Left colon (tissue), 2 donors: ENCODE results near the gene CSKMT. TPM values are rescaled to one million over a fixed set of nuclear protein-coding genes. Genes with fewer than 3 reads are reported as not detected.
"Not testable (repeated sequence)": the region's sequence is repeated elsewhere in the genome, so short reads cannot be mapped to it uniquely, and the experiment has no call there.

Source experiments
- ATAC-seq: fragments of 200-7000 bp; cut with Tn5 transposase; one replicate; pipeline ENCODE4 v1.9.1; 2020; ENCODE audit warnings: mild to moderate bottlenecking, moderate library complexity
- DNase-seq, 2 donors: peaks; one replicate each; pipeline ENCODE4 v3.0.0-alpha.2; 2020
- intact Hi-C, 2 donors: fragments of 100-400 bp; cut with DNase I in 1 of 2; cut with micrococcal nuclease in 1 of 2; formaldehyde crosslinking; loops; one replicate each; pipeline versions ENCODE4 v1.11.2 to v1.14.0; 2022; cut with DNase I, micrococcal nuclease
- total RNA-seq, 2 donors: library from RNA; stranded (reverse); fragmentation: NEBNext Ultra II Directional; extraction: Animal tissue kit (Norgen Biotek cat#: 25700); gene quantifications; one replicate each; pipeline ENCODE4 v1.2.1, GENCODE V29; 2021
- donor health status: DM: no; HTN: no; CAD: no.
- donor health status: DM: yes; HTN: yes; CAD: no.

CSKMT gene
- total RNA-seq, 2 donors from 2014 or later = 14.0 to 15.1 TPM

DNA sequence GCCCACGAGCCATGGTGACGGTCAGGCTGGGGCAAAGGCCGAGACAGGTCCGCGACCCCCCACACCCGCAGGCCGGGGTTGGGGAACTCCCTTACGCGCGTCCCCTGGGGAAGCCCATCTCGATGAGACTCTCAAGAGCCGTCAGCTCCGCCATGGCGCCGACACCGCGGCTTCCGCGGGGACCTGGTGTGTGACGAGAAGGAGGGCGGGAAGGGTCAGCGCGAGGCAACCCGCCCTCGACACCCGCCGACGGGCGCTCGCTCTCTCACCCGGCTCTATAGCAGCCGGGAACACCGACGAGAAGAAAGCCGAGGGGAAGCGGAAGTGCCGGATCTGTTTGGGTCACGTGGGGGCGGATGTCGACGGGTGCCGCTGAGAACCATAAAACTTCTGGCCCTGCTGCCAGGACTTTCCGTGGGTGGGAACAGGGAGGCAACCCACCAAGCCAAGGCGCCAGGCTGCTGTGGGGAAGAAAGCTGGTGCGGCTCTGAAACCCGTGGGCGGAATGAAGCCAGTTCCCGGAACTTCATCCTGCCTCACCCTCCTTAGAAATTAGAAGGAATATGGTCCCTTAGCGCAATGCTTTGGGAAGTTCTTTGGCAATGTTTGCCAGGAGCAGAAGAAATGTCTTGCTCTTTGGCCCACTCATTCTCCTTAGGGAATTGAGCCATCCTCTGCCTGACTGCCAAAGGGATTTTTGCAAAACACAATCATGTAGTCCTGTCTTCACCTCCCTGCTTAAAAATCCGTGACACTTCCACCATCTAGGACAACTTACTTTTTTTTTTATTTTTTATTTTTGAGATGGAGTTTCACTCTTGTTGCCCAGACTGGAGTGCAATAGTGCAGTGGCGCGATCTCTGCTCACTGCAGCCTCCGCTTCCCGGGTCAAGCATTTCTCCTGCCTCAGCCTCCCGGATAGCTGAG is 13.9 kb downstream of the CSKMT start, which contains the start of gene UBXN1:
UBXN1 (minus strand) TSS at position 304 of the 927 bp plus-strand sequence; CDS start at position 154, 150 bp downstream.
- DNase-seq = peak; percentile 90 to 91
- ATAC-seq = peak; percentile 85
- intact Hi-C loops = no loop called here

DNA sequence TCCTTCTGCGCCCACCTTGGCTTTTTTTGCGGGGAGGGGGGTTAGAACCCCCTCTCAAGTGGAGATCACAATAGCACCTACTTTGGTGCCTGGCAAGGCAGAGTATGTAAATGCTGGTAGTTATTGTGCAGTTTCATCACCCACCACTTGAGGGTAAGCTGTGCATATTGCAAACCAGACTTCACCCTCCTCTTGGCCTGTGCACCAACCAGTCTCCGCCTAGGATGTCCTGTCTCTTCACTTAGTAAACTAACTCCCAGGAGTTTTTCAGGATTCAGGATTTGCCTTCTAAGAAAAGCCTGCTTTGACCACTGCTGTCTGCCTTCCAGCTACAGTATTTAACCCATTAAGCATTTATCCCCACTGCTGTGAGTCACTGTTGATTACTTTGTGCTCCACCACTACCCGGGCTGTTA is 15.7 kb downstream of the CSKMT start:
- ATAC-seq (peak; percentile 65), DNase-seq (peak in 1 of 2 donors; percentile 34)
- intact Hi-C loops = no loop called here

DNA sequence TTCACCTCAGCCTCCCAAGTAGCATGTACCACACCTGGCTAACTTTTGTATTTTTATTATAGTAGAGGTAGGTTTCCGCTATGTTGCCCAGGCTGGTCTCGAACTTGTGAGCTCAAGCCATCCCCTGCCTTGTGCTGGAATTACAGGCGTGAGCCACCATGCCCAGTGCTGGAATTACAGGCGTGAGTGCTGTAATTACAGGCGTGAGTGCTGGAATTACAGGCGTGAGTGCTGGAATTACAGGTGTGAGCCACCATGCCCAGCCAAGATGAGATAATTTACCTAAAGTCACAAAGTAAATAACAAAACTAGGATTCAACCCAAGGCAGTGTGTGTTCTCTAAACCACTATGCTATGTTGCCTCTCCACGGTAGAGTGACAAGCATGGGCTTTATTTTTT is 17.4 kb downstream of the CSKMT start:
- peak in 1 of 2 donors; percentile 55 for DNase-seq
- ATAC-seq = peak; percentile 76
- intact Hi-C loops = no loop called here

DNA sequence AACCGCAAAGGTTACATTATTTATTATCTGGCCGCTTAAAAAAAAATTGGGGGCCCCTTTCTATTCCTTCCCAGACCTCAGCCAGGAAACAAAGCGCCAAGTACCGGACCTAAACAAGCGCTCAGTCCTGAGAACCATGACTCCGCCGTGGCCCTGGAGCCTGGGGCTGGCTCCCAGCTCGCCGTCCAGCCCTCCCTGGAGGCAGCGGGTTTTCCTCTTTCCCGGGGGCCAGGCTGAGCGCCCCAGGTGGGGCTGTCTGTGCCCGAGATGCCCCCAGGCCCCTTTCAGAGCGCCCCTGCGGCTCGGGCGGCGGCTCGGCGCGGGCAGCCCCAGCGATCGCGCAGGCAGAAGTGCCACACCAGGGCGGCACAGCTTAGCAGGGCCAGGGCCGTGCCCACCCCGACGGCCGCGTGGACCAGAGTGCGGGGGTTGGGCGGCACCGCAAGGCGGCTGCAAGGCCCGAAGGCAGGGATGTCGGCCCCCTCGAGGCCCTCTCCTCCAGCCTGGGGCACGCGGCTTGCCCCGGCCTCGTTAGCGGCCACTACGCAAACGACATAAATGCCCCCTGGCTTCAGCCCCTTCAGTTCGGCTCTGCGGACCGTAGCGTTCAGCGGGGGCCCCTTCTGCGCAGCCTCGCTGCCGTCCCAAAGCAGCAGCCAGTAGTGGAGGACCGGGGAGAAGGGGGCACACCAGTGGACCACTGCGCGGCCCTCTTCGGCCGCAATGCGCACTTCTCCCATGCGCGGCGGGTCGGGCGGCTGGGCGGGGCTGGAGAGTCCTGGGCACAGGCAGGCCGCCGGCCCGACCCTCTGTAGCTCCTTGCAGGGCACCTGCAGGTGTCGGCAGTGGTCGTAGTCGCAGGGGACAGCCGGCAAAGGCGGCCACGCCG is 22.6 kb downstream of the CSKMT start:
- intact Hi-C loops = no loop called here
- peak; percentile 41 for ATAC-seq
- no peak for DNase-seq

DNA sequence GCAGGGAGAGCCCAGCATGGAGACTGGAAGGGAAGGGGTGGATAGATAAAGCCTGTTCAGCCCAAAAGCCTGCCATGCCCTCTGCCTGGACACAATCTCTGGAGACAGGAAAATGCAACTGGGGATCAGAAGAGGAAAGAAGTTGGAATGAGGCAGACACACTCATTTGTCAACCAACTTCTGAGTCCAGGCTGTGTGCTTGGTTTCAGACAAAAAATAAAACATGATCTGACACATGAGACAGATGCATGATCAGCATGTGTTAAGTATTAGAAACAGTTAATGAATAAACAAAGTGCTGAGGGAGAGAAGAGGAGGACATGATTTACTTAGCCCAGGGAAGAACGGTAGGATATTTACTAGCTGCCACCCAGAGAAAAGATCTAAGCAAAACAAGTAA is 23.4 kb downstream of the CSKMT start:
- ATAC-seq = no peak
- intact Hi-C loops = no loop called here

DNA sequence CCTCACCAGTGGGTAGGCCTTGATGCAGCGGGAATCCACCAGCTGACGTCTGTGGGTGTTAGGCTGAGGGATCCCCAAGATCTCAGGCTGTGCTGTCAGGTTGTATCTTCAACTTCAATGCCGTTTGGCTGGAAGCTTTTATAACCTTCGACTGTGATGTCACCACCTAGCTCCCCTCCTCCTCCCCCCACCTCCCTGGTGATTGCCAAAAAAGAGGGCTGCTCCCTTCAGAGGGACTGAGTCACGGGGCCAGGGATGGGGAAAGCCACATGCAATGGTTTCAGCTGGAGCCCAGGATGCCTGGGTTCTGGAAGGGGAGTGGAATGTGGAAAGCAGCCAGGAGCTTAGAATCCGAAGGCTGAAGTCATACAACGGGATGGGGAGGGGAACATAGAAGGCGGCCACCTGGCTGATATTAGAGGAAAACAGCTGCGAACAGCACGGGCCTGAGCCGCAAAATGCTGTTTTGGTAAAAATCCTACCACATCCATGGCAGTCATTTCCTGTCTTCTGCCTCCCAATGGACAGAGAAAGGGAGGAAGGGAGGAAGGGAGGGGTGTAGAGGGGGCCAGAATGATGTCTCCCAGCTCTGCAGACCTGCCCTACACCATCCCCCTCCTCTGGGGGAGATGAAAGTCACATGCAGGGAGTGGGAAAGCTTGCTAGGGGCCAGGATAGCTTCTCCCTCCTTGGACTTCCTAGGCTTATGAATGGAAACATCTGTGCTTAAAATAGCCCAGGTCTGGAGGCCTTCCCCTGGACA is 24.5 kb downstream of the CSKMT start, which contains the start of gene LRRN4CL:
LRRN4CL (minus strand) TSS at position 110 of the 763 bp plus-strand sequence. CDS start 1,022 bp downstream, outside the sequence.
- intact Hi-C loops = loop anchor here in 1 of 2 donors (10.0 kb wide), 2 partner anchors 95 to 295 kb away; partner anchors contain the start of gene TUT1
- DNase-seq (peak; percentile 43 to 71), ATAC-seq (peak; percentile 25)

More for the DNA sequence above, 23.4 kb downstream of the CSKMT start:
- DNase-seq = no peak

DNA sequence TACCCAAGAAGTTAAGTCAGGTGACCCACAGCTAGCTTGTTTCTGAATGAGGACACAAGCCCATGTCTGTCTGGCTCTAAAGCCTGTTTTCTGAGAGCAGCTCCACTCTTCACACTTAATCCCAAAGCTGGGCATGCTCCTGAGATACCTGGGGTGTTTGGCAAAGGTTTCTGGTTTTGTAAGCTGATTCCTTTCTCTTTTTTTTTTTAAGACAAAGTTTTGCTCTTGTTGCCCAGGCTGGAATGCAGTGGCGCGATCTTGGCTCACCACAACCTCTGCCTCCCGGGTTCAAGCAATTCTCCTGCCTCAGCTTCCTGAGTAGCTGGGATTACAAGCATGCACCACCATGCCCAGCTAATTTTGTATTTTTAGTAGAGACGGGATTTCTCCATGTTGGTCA is 28.5 kb downstream of the CSKMT start:
- not testable (repeated sequence) for DNase-seq, ATAC-seq
- intact Hi-C loops = loop anchor here in 1 of 2 donors (10.0 kb wide), 2 partner anchors 99 to 299 kb away; partner anchors contain the start of gene TUT1

DNA sequence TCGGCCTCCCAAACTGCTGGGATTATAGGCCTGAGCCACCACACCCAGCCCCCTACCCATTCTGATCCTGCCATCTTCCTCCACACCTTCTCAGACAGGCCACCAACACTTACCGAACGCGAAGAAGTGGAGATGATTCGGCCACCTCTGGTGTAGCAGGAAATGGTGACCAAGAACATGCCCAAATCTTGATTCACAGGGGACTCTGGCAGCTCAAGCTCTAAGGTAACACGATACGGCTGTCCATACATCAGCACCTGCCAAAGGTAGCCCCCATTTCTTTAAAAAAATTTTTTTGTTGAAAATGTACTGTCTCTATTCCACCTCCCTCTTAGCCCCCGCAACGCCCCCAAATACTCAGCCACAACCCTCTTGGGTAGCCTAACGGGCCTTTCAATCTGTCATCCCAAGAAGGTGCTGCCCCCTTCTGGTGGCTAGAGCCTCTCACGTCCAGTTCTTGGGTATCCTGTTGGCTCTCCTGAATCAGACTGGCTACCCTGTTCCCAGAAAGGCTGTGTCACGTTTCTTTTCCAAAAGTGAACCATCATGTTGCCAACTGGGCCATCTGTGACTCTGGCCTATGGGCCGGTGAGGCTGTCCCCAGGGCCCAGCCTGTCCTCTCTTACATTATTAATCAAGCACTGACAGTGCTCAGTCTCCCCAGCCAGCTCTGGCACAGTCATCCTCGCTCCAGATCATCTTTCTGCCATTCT is 29.5 kb downstream of the CSKMT start:
- intact Hi-C loops = loop anchor here in 1 of 2 donors (10.0 kb wide), 2 partner anchors 100 to 300 kb away; partner anchors contain the start of gene TUT1
- peak; percentile 88 for ATAC-seq
- peak; percentile 77 to 88 for DNase-seq

DNA sequence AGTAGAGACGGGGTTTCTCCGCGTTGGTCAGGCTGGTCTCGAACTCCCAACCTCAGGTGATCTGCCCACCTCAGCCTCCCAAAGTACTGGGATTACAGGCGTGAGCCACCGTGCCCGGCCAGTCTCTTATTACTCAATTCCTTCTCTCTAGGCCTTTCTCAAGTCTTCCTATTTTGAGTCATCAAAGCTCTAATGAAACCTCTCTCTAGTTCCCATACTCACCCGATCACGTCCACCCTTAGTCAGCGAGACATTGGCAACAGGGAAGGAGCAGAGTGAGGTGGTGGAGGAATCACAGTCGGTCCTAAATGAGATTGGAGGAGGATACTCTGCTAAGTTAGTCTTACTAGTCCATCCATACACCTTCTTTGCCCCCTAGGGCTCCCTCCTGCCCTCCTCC is 37.1 kb downstream of the CSKMT start:
- intact Hi-C loops = no loop called here
- DNase-seq (no peak), ATAC-seq (no peak)

DNA sequence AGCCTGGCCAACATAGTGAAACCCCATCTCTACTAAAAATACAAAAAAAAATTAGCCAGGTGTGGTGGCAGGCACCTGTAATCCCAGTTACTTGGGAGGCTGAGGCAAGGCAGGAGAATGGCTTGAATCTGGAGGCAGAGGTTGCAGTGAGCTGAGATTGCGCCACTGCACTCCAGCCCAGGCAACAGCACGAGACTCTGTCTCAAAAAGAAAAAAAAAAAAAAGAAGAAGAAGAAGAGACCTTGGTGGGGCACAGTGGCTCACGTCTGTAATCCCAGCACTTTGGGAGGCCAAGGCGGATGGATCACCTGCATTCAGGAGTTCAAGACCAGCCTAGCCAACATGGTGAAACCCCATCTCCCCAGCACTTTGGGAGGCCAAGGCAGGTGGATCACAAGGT is 38.8 kb downstream of the CSKMT start:
- ATAC-seq, DNase-seq, intact Hi-C loops: not testable (repeated sequence)

DNA sequence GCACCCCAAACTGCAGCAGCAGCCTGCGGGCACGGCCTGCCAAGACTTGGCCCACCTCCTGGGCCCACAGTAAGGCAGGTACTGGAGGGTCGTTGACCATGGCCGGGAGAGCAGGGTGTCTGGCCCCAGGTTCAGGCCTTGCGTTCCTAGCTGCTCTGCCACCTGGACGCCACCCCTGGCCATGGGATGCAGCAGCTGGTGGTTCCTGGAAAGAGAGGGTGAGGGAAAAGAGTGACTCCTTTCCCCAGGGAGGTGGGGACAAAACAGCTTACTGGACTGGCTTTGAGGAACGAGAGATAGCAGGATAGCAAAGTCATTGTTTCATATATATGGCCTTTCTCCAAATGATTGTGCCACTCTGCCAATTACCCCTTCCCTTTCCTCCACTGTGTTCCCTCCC is 40.3 kb downstream of the CSKMT start:
- peak in 1 of 2 donors; percentile 34 for DNase-seq
- peak; percentile 12 for ATAC-seq
- intact Hi-C loops = no loop called here

DNA sequence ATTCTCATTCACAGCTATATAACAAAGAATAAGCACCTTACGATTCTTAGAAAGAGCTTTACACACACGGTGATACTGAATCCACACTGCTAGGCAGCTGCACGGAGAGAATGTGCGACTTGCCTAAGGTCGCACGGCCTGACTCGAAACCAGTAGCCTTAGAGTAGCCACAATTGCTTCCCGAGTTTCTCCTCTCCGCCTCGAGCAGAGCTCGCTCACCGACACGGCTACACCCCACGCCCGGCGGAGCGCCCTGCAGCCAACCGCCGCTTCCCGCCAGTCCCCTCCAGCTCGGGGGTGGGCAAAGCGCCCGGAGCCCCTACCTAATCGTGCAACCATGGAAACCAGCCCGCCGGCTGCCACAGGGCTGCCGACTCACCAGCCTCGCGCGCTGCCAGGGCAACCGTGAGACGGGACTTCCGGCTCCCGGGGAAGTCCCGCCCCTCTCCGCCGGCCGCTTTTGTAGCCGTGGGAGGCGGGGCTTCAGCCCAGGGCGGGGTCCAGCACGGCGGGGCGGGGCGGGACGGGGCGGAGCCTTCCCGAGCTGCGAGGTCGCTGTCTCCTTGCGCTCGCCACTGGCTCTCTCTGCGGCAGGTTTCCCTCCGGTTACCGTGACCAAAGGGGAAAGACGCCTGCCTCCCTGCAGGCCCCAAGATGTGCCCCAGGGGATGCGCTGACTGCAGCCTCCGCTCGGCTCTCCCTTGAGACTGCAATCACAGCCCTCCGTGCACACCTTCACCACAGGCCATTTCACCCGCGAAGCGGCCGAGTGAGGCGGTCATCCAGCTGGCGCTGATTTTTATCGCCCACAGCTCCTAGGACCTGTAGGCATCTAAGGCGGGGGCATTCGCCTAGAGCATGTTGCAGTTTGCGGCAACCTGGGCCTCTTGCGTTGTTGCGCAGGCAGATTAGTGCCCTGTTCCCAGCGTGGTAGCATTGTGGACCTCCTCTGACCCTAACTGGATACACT is 41.1 kb downstream of the CSKMT start:
- intact Hi-C loops = no loop called here

DNA sequence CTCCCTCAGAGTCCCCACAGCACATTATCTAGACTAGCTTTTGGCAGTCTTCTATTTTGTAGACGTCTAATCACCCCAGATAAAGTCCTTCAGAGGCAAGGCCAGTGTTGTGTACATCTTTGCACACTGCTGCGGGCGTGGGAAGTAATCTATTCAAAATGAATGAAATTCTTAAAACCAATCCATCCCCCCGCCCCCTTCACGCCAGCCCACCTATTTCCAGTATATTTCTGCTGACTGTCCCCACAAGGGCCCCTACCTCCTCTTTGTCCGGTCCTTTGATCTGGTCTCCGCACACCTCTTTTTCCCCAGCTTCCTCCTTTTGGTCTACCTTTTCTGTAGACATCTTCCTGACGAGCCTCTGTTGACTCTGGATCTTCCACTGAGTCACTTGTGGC is 41.7 kb downstream of the CSKMT start:
- intact Hi-C loops = no loop called here
- ATAC-seq (no peak), DNase-seq (peak in 1 of 2 donors; percentile 24)

More for the DNA sequence above, 41.1 kb downstream of the CSKMT start:
- DNase-seq (peak; percentile 94 to 98), ATAC-seq (peak; percentile 81)

DNA sequence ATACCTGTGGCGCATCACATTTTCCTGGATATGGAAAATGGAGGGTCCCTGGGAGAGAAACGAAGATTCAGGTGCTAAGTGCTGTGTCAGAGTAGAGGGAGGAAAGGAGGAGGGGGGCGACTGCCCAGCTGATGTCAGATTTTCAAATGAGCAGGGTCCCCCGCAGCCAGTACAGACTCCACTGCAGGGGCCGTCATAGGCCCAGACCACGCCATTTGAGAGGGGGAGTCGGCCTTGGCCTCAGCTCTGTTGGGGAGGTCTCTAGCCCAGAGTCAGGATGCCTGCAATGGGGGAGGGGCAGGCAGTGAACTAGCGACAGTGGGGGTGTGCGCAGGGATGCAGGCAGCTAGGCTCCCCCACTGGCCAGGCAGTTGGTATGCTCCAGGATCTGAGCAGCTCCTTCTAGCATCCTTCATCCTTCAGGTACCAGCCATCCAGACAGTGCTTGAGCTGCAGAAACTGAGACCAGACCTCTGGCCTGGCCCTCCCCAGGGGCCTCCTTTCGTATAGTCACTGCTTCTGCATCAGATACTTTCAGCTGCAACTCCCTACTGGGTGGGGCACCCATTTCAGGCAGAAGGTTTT is 42.3 kb downstream of the CSKMT start, which contains the start of the genes BSCL2 and GNG3:
BSCL2 (minus strand) TSS at position 148 of the 585 bp plus-strand sequence. CDS start 229 bp downstream, outside the sequence.
GNG3 (plus strand) TSS at position 400 of the 585 bp plus-strand sequence. CDS start 620 bp downstream, outside the sequence.
- intact Hi-C loops = no loop called here
- ATAC-seq = no peak
- DNase-seq = peak in 1 of 2 donors; percentile 31

DNA sequence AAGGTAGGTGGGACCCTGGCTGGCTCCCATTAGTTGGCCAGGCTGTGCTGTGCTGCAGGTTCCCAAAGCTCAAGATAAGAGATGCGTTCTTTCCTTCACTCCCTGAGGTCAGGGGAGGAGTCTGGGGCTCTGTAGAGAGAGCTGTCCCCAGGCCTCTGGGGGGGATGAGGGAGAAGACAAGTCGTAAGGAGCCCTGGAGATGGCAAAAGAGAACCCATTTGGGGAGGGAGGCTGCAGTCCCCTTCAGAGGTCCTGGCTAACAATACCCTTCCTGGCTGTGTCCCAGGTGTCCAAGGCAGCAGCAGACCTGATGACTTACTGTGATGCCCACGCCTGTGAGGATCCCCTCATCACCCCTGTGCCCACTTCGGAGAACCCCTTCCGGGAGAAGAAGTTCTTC is 43.3 kb downstream of the CSKMT start:
- intact Hi-C loops = no loop called here
- DNase-seq (peak in 1 of 2 donors; percentile 16), ATAC-seq (no peak)

DNA sequence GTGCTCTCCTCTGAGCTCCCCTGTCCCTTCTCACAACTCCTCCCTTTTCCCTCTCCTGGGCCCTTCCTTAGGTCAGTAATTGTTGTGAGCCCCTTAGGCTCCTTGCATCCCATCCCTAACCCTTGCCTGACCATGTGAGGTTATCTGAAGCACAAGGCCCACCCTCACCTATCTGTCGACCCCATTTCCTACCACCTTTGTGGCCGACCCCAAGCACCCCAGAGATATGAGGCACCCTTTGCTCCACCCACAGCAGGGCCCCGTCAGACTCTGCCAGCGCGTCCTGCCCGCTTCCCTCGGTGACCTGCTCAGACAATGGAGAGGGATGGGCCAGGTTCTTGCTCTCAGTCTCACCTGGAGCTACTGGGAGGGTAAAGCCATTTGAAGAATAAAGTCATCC is 43.7 kb downstream of the CSKMT start:
- peak; percentile 55 to 69 for DNase-seq
- intact Hi-C loops = no loop called here
- ATAC-seq = peak; percentile 30
